ENCODE results near the gene KHNYN.

The KHNYN gene

DNA sequence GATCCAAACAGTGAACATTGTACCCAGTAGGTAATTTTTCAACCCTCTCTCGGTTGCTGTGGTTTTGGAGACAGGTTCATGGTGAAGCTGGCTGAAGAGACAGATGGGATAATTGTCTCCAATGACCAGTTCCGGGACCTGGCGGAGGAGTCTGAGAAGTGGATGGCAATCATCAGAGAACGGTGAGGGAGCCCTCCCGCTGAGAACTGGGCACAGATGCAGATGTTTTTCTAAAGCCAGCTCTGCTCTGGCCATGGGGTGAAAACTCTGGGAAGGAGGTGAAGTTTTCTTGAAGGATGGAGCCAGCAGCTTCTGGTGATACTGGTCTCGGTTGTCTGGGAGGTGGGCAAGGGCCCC, 6.2 kb downstream of the KHNYN start:
- H3K4me3 ChIP-seq (replicated peaks; ENCODE audit: low read depth, low read length), result no peak overlapping the region
- no peak for DNase-seq (ENCODE audit: extremely low read depth, low read depth)
- TF ChIP-seq, protein P1, sequence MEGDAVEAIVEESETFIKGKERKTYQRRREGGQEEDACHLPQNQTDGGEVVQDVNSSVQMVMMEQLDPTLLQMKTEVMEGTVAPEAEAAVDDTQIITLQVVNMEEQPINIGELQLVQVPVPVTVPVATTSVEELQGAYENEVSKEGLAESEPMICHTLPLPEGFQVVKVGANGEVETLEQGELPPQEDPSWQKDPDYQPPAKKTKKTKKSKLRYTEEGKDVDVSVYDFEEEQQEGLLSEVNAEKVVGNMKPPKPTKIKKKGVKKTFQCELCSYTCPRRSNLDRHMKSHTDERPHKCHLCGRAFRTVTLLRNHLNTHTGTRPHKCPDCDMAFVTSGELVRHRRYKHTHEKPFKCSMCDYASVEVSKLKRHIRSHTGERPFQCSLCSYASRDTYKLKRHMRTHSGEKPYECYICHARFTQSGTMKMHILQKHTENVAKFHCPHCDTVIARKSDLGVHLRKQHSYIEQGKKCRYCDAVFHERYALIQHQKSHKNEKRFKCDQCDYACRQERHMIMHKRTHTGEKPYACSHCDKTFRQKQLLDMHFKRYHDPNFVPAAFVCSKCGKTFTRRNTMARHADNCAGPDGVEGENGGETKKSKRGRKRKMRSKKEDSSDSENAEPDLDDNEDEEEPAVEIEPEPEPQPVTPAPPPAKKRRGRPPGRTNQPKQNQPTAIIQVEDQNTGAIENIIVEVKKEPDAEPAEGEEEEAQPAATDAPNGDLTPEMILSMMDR (IDR thresholded peaks at IDR 0.05; ENCODE audit: low read depth, low read length, missing control alignments), result no peak

DNA sequence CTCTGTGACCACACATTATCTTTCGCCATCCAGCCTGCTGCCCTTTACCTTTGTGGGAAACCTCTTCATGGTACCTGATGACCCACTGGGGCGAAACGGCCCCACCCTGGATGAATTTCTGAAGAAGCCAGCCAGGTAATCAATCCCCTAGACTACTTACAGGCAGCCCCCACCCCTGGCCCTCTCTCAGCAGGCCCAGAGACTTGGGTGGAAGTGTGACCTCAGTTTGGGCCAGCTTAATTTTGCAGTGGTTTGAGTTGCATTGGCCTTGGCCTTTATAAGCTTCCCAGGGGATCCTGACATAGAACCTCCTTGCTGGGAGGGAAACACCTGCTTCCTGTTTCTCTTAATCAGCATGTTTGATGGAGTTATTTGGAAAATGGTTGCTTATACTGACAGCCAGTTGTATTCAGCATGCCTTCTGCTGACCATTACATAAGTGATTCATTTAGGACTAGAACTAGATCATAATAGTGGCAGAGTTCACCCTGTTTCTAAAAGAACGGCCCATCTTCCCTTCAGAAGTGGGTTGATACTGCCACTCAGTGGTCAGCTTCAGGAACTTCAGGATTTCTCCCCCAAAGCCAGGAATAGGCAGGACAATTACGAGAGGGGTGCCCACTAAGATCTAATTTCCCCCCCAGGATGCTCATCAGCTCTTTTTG, 6.7 kb downstream of the KHNYN start:
- DNase-seq (ENCODE audit: extremely low read depth, low read depth), result peak; percentile 42
- H3K4me3 ChIP-seq (replicated peaks; ENCODE audit: low read depth, low read length), result no peak overlapping the region
- TF ChIP-seq, protein P1 (IDR thresholded peaks at IDR 0.05; ENCODE audit: low read depth, low read length, missing control alignments), result peak; percentile 64

DNA sequence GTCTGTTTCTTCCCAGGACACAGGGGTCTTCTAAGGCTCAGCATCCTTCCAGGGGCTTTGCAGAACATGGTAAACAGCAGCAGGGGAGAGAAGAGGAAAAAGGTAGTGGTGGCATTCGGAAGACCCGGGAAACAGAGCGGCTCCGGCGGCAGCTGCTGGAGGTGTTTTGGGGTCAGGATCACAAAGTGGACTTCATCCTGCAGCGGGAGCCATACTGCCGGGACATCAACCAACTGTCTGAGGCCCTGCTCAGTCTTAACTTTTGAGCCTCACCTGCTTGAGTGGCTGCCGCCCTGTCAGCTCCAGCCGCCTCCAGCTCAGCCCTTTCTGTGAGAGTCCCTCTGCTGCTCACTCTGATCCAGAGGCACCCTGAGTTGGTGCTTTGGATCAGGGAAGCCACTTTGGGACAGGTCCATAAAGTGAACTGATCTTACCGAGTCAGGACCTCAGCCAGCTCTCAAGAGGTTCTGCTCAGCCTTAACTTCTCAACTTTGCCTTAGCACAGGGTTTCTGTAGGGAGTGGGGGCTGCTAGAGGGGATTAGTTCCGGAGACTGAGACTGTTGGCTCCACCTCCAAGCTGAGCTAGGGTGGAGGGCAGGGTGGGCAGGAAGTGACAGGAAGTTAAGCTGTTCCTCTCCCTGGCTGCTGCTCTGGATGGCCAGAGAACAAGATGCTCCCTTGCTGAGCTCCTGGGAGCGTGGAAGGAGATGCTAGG, 7.4 kb downstream of the KHNYN start:
- no peak overlapping the region for H3K4me3 ChIP-seq (replicated peaks; ENCODE audit: low read depth, low read length)
- TF ChIP-seq, protein P1 (IDR thresholded peaks at IDR 0.05; ENCODE audit: low read depth, low read length, missing control alignments), result no peak
- DNase-seq (ENCODE audit: extremely low read depth, low read depth), result no peak

DNA sequence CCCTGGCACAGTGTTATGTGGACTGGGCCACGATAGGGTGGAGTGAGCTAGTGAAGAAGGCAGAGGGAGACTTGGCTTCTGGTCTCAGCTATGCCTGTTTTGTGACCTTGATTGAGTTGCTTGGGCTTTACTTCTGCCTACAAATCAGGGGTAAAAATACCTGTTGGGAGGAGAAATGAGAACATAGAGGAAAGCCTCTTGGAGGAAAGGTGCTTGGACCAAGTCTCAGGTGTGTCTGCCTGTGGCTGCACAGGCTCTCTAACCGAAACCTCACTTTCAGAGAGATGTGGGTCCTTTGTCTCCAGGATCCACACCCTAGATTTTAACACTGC, 7.9 kb downstream of the KHNYN start:
- no peak for DNase-seq (ENCODE audit: extremely low read depth, low read depth)
- no peak overlapping the region for H3K4me3 ChIP-seq (replicated peaks; ENCODE audit: low read depth, low read length)
- TF ChIP-seq, protein P1 (IDR thresholded peaks at IDR 0.05; ENCODE audit: low read depth, low read length, missing control alignments), result no peak

DNA sequence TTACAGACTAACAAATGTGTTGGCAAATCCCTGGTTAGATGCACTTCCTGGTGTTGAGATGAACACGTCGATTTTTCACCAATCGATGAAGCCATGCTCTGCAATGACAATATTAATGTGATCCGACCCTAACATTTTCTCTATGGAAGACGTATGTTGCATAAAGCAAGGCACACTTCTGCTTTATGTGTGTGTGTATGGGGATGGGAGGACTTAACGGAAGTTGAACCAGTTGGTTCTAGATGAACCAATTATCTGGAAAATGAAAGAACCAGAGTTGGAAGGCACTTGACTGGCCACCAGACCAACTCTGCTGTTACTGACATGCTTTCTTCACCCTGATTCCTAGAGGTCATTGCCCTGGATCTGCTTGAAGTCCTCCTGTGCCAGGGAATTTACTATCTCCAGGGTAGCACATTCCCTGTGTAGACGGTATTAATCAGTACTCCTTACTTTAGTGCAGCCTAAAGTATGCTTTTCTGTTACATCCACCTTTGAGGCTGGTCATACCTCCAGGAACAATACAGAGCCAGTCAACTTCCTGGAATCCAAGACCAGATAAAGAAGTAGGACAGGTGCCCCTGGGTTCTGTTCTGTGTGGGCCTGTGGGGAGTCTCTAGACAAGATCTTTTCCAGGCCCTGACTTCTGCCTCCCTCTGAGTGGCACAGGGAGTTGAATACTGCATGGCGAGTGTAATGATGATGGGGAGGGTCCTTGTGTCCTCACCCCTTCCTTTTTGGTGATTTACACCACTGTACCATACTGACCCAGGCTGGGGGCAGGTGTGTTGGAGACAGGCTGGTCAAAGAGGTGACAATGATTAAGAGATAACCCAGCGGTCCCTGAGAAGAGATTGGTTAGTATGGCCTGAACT, 8.7 kb downstream of the KHNYN start:
- H3K4me3 ChIP-seq (replicated peaks; ENCODE audit: low read depth, low read length), result no peak overlapping the region
- no peak for DNase-seq (ENCODE audit: extremely low read depth, low read depth)
- TF ChIP-seq, protein P1 (IDR thresholded peaks at IDR 0.05; ENCODE audit: low read depth, low read length, missing control alignments), result no peak

DNA sequence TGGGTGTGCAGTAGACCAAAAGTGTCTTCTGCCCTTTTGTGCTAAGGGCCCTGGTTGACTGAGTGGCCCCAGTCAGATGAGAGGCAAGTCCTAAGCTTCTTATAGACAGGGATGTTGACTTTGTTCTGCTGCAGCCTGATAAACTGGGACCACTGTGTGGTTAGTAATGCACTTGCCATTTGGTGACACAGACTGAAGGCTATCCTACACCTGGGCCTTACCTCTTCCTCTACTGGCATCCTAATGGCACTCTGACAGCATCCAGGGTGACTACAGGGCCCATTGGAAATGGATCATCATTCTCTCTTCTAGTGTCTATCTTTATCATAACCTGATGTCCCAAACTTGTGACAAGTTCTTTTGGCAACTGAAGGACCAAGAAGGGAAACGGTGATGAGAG, 9.5 kb downstream of the KHNYN start:
- TF ChIP-seq, protein P1 (IDR thresholded peaks at IDR 0.05; ENCODE audit: low read depth, low read length, missing control alignments), result no peak
- no peak for DNase-seq (ENCODE audit: extremely low read depth, low read depth)
- no peak overlapping the region for H3K4me3 ChIP-seq (replicated peaks; ENCODE audit: low read depth, low read length)
